ENCODE measurements around the gene SRPK3.

SRPK3 gene

DNA sequence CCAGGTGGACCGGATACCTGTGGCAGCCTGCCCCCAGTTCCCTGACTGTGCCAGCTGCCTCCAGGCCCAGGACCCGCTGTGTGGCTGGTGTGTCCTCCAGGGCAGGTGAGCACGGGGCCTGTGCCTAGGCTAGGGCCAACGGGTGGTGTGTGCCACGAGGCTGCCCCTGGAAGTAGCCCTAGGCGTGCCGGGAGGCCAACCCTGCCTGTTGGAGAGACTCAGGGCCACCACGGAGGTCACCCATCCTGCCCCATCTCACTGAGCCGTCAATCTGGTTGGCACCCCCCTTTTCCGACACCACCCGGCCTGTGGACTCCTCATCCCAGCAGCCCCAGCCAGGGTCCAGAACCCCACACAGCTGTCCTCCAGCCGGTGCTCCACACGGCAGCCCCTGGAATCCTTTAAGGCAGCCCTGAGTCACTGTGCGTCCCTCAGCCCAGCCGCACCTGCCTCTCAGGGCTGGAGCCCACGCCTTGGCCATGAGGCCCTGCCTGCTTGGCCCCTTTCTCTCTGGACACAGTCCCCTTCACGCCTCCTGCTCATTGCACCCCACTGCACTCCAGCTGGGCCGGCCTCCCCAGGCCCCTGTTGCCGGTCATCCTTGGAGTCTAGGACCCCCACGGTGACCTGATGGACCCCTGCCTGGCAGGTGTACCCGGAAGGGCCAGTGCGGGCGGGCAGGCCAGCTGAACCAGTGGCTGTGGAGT, 11.5 kb upstream of the SRPK3 start:
- DNase-seq (no peak), ATAC-seq (ENCODE audit: insufficient read depth, low read depth) (no peak)
- no peaks in the 10 kb centered on the region for H3K36me3 ChIP-seq (ENCODE audit: insufficient read depth, low read length)
- H3K4me1 ChIP-seq (ENCODE audit: insufficient read depth, low read length), result peaks cover 20% of the 10 kb centered on the region
- no peak overlapping the region for H3K4me3 ChIP-seq (ENCODE audit: low read depth in 1 of 2, low read length in 2 of 2)
- TF ChIP-seq EZH2 (IDR thresholded peaks at IDR 0.05; ENCODE audit: borderline replicate concordance, low read depth, low read length, severe bottlenecking), result no peak
- no peak for TF ChIP-seq CTCF (IDR thresholded peaks at IDR 0.05; ENCODE audit: borderline replicate concordance, extremely low read depth, low read length, poor library complexity, severe bottlenecking)
- no peak overlapping the region for H3K4me2 ChIP-seq (ENCODE audit: insufficient read depth, low read length)
- no peak overlapping the region for H3K27ac ChIP-seq (ENCODE audit: low read length)
- no peaks in the 10 kb centered on the region for H3K27me3 ChIP-seq (ENCODE audit: insufficient read depth, low read length, poor library complexity)
- H4K20me1 ChIP-seq (ENCODE audit: insufficient read depth, low read length), result no peaks in the 10 kb centered on the region
- H3K79me2 ChIP-seq (ENCODE audit: insufficient read depth, low read length), result no peaks in the 10 kb centered on the region
- H2AFZ ChIP-seq (ENCODE audit: low read depth, low read length), result no peak overlapping the region
- no peak overlapping the region for H3K9ac ChIP-seq (ENCODE audit: low read depth, low read length)
- H3K9me3 ChIP-seq (ENCODE audit: insufficient read depth, low read length, severe bottlenecking), result no peaks in the 10 kb centered on the region

DNA sequence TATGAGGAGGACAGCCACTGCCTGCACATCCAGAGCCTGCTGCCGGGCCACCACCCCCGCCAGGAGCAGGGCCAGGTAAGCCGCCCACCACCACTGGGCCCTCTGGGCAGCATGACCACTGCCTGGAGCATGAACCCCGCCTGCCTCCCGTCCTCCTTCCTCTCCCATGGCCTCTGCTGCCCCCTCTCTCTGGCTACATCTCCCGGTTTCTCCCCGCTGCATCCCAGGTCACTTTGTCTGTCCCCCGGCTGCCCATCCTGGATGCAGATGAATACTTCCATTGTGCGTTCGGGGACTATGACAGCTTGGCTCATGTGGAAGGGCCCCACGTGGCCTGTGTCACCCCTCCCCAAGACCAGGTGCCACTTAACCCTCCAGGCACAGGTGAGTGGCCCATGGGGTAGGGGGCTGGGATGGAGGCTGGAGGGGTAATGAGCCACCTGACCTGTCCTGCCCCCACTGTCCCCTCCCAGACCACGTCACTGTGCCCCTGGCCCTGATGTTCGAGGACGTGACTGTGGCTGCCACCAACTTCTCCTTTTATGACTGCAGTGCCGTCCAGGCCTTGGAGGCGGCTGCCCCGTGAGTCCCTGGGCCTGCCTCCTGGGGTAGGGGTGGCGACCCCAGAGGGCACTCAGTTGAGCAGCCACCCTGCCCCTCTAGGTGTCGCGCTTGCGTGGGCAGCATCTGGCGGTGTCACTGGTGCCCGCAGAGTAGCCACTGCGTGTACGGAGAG, 10.8 kb upstream of the SRPK3 start:
- DNase-seq (no peak), ATAC-seq (ENCODE audit: insufficient read depth, low read depth) (no peak)
- Histone ChIP-seq H3K9me3 (ENCODE audit: insufficient read depth, low read length, severe bottlenecking) (no peaks in the 10 kb centered on the region), H3K4me2 (ENCODE audit: insufficient read depth, low read length) (no peak overlapping the region), H3K27me3 (ENCODE audit: insufficient read depth, low read length, poor library complexity) (no peaks in the 10 kb centered on the region), H3K4me1 (ENCODE audit: insufficient read depth, low read length) (peaks cover 20% of the 10 kb centered on the region), H3K36me3 (ENCODE audit: insufficient read depth, low read length) (no peaks in the 10 kb centered on the region), H3K4me3 (ENCODE audit: low read depth in 1 of 2, low read length in 2 of 2) (no peak overlapping the region), H3K79me2 (ENCODE audit: insufficient read depth, low read length) (no peaks in the 10 kb centered on the region), H3K27ac (ENCODE audit: low read length) (no peak overlapping the region), H4K20me1 (ENCODE audit: insufficient read depth, low read length) (no peaks in the 10 kb centered on the region), H3K9ac (ENCODE audit: low read depth, low read length) (no peak overlapping the region), H2AFZ (ENCODE audit: low read depth, low read length) (no peak overlapping the region)
- TF ChIP-seq EZH2 (IDR thresholded peaks at IDR 0.05; ENCODE audit: borderline replicate concordance, low read depth, low read length, severe bottlenecking) (no peak), CTCF (IDR thresholded peaks at IDR 0.05; ENCODE audit: borderline replicate concordance, extremely low read depth, low read length, poor library complexity, severe bottlenecking) (no peak)

- Histone ChIP-seq H3K4me1 (ENCODE audit: insufficient read depth, low read length) (peaks cover 16% of the 10 kb centered on the region), H2AFZ (ENCODE audit: low read depth, low read length) (no peak overlapping the region), H3K27me3 (ENCODE audit: insufficient read depth, low read length, poor library complexity) (no peaks in the 10 kb centered on the region), H3K9me3 (ENCODE audit: insufficient read depth, low read length, severe bottlenecking) (no peaks in the 10 kb centered on the region), H3K36me3 (ENCODE audit: insufficient read depth, low read length) (no peaks in the 10 kb centered on the region), H4K20me1 (ENCODE audit: insufficient read depth, low read length) (no peaks in the 10 kb centered on the region), H3K4me3 (ENCODE audit: low read depth in 1 of 2, low read length in 2 of 2) (no peak overlapping the region), H3K4me2 (ENCODE audit: insufficient read depth, low read length) (no peak overlapping the region), H3K79me2 (ENCODE audit: insufficient read depth, low read length) (no peaks in the 10 kb centered on the region), H3K9ac (ENCODE audit: low read depth, low read length) (no peak overlapping the region), H3K27ac (ENCODE audit: low read length) (no peak overlapping the region)
- TF ChIP-seq EZH2 (IDR thresholded peaks at IDR 0.05; ENCODE audit: borderline replicate concordance, low read depth, low read length, severe bottlenecking) (no peak), CTCF (IDR thresholded peaks at IDR 0.05; ENCODE audit: borderline replicate concordance, extremely low read depth, low read length, poor library complexity, severe bottlenecking) (no peak)
- ATAC-seq (ENCODE audit: insufficient read depth, low read depth) (no peak), DNase-seq (no peak)
Measured at GRCh38 chrX:153770601-153771414, 10.0 kb upstream of the SRPK3 start.
